Suprapubic skin (tissue), 4 donors: Measurements from ENCODE around the gene TRUB2. TPM values are rescaled to one million over a fixed set of nuclear protein-coding genes. Genes with fewer than 3 reads are reported as not detected.

ENCODE experiments used
- DNase-seq, 2 donors: peaks; one replicate each; pipeline ENCODE4 v3.0.0-alpha.2; 2019; ENCODE audit warnings: low spot score in 2 of 2
- H3K27ac ChIP-seq: fragments of 200-600 bp; sonication (generic); one replicate; pipeline ENCODE4 v1.5.1; 2019
- H3K27me3 ChIP-seq: fragments of 200-600 bp; sonication (generic); one replicate; pipeline ENCODE4 v1.5.1; 2019
- H3K36me3 ChIP-seq: fragments of 200-600 bp; sonication (generic); one replicate; pipeline ENCODE4 v1.5.1; 2019
- H3K4me1 ChIP-seq: fragments of 200-600 bp; sonication (generic); one replicate; pipeline ENCODE4 v1.5.1; 2019
- H3K4me3 ChIP-seq: fragments of 200-600 bp; sonication (generic); one replicate; pipeline ENCODE4 v1.5.1; 2019; ENCODE audit warnings: mild to moderate bottlenecking
- H3K9me3 ChIP-seq: fragments of 200-600 bp; sonication (generic); one replicate; pipeline ENCODE4 v1.5.1; 2019
- CTCF ChIP-seq, 2 donors: fragments of 200-600 bp in 1 of 2; fragments of 450-650 bp in 1 of 2; sonication (generic) in 1 of 2; IDR thresholded peaks; one replicate each; pipeline ENCODE4 v1.5.1; 2016 to 2019; ENCODE audit warnings: antibody characterized with exemption in 2 of 2, mild to moderate bottlenecking in 1 of 2, moderate library complexity in 1 of 2
- EP300 ChIP-seq: sonication (generic); formaldehyde crosslinking; IDR thresholded peaks from one replicate; pipeline ENCODE4 v1.6.1; 2017; ENCODE audit warnings: antibody characterized with exemption
- POLR2A ChIP-seq, 2 donors: fragments of 450-650 bp; IDR thresholded peaks; one replicate each; pipeline ENCODE4 v1.6.1; 2017; ENCODE audit warnings: antibody characterized with exemption in 2 of 2, mild to moderate bottlenecking in 2 of 2, moderate library complexity in 2 of 2
- POLR2AphosphoS5 ChIP-seq, 3 donors: sonication (generic); formaldehyde crosslinking; IDR thresholded peaks; one replicate each; pipeline ENCODE4 v1.6.1; 2017; ENCODE audit warnings: antibody characterized with exemption in 3 of 3
- WGBS: methylation state at CpG from one replicate; pipeline ENCODE4 v1.1.5; 2018; 5-methylcytosine and 5-hydroxymethylcytosine counted together
- total RNA-seq, 4 donors: library from RNA; depleted of rRNA; stranded (reverse); fragments of >200 nt; gene quantifications; one replicate each; pipeline ENCODE4 v1.1.0, GENCODE V29; 2016

The TRUB2 gene
- total RNA-seq, 4 donors from 2014 or later, result 11.6 to 19.9 (median 14.1) TPM

DNA sequence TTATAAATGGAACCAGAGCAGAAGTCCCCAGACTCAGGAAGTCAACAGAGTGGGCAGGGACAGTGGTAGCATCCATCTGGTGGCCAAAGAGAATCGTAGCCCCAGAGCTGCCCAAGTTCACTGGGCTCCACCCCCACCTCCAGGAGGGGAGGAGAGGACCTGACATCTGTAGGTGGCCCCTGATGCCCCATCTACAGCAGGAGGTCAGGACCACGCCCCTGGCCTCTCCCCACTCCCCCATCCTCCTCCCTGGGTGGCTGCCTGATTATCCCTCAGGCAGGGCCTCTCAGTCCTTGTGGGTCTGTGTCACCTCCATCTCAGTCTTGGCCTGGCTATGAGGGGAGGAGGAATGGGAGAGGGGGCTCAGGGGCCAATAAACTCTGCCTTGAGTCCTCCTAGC is 38.6 kb upstream of the TRUB2 start:
- H3K4me1 ChIP-seq, result peaks cover 26% of the 10 kb centered on the region
- H3K4me3 ChIP-seq, result no peak overlapping the region
- TF ChIP-seq POLR2A (IDR thresholded peaks at IDR 0.05) (no peak), CTCF (IDR thresholded peaks at IDR 0.05) (no peak), POLR2AphosphoS5 (IDR thresholded peaks at IDR 0.05) (no peak), EP300 (no peak)
- H3K9me3 ChIP-seq, result no peaks in the 10 kb centered on the region
- peaks cover 27% of the 10 kb centered on the region for H3K36me3 ChIP-seq
- WGBS, result no CpG with 5 or more reads among the region's 2 CpGs
- no peak overlapping the region for H3K27ac ChIP-seq
- no peak for DNase-seq
- H3K27me3 ChIP-seq, result no peaks in the 10 kb centered on the region

DNA sequence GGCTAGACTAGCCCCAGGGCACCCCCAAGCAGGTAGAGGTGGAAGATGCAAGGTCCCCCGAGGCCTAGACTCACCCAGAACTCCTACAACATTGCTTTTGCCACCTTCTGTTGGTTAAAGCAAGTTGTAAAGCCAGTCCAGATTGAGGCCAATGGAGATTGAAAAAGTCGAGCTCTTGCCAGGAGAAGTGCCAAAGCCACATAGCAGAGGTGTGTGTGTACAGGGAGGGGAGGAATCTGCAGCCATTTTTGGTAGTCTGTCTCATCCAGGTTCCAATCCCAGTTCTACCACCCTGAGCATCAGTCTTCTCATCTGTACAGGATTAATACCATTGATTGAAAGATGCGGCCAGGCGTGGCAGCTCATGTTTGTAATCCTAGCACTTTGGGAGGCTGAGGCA is 36.6 kb upstream of the TRUB2 start:
- peaks cover 15% of the 10 kb centered on the region for H3K4me1 ChIP-seq
- H3K27ac ChIP-seq, result no peak overlapping the region
- no peak overlapping the region for H3K4me3 ChIP-seq
- peaks cover 39% of the 10 kb centered on the region for H3K36me3 ChIP-seq
- H3K9me3 ChIP-seq, result no peaks in the 10 kb centered on the region
- DNase-seq, result no peak
- 61% methylated on average over 2 of the region's 4 CpGs for whole genome bisulfite sequencing
- TF ChIP-seq CTCF (IDR thresholded peaks at IDR 0.05) (no peak), POLR2AphosphoS5 (IDR thresholded peaks at IDR 0.05) (no peak), EP300 (no peak), POLR2A (IDR thresholded peaks at IDR 0.05) (no peak)
- H3K27me3 ChIP-seq, result no peaks in the 10 kb centered on the region

DNA sequence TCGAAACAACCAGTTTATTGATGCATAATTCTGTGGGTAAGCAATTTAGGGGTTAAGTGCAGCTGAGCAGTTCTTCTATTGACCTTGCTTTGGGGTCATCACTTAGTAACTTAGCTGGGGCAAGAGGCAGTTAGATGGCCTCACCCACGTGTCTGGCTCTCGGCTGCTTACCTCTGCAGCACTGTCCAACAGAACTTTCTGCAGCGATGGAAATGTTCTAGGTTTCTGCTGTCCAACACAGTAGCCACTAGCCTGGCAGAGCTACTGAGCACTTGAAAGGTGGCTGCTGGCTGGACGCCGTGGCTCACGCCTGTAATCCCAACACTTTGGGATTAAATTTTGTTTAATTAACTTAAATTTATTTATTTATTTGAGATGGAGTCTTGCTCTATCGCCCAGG is 35.8 kb upstream of the TRUB2 start:
- Histone ChIP-seq H3K4me3 (no peak overlapping the region), H3K27ac (no peak overlapping the region), H3K9me3 (no peaks in the 10 kb centered on the region), H3K27me3 (no peaks in the 10 kb centered on the region), H3K36me3 (peaks cover 43% of the 10 kb centered on the region), H3K4me1 (peaks cover 15% of the 10 kb centered on the region)
- WGBS, result 83% methylated on average over 8 of the region's 8 CpGs
- TF ChIP-seq EP300 (no peak), POLR2AphosphoS5 (IDR thresholded peaks at IDR 0.05) (no peak), POLR2A (IDR thresholded peaks at IDR 0.05) (no peak), CTCF (IDR thresholded peaks at IDR 0.05) (no peak)
- DNase-seq, result no peak

DNA sequence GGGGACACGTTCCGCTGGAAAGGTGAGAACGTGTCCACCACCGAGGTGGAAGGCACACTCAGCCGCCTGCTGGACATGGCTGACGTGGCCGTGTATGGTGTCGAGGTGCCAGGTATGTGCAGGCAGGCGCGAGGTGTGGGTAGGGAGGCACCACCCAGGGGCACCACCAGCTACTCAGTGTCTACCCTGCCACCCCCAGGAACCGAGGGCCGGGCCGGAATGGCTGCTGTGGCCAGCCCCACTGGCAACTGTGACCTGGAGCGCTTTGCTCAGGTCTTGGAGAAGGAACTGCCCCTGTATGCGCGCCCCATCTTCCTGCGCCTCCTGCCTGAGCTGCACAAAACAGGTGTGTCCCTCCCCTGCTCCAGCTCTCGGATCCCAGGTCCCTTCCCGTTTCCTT is 33.2 kb upstream of the TRUB2 start:
- H3K36me3 ChIP-seq, result peaks cover 58% of the 10 kb centered on the region
- H3K27me3 ChIP-seq, result no peaks in the 10 kb centered on the region
- no peak overlapping the region for H3K27ac ChIP-seq
- DNase-seq, result no peak
- 93% methylated on average over 16 of the region's 19 CpGs for WGBS
- TF ChIP-seq POLR2AphosphoS5 (IDR thresholded peaks at IDR 0.05) (no peak), CTCF (IDR thresholded peaks at IDR 0.05) (no peak), POLR2A (IDR thresholded peaks at IDR 0.05) (no peak), EP300 (no peak)
- H3K9me3 ChIP-seq, result no peaks in the 10 kb centered on the region
- no peak overlapping the region for H3K4me3 ChIP-seq
- no peaks in the 10 kb centered on the region for H3K4me1 ChIP-seq

DNA sequence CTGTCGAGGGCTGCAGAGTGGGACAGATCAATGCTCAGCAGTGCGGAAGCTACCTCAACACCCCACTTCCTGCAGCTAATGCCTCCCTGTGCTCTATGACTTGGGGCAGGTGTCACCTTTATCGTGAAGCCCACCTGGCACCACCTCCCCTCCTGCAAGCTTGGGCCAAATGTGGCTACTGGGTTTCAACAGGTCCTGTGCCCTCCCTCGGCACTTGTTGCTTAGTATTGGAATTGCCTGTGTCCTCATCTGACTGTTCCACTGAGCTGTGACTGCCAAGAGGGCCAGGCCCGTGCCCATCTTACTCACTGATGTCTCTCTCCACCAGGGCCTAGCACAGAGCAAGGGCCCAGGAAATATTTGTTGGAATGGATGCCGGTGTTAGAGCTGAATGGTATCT is 27.5 kb upstream of the TRUB2 start:
- peaks cover 78% of the 10 kb centered on the region for H3K36me3 ChIP-seq

More for the DNA sequence above, 27.5 kb upstream of the TRUB2 start:
- 100% methylated on average over 1 of the region's 6 CpGs for WGBS
- Histone ChIP-seq H3K27ac (no peak overlapping the region), H3K27me3 (no peaks in the 10 kb centered on the region), H3K4me1 (no peaks in the 10 kb centered on the region), H3K4me3 (no peak overlapping the region), H3K9me3 (no peaks in the 10 kb centered on the region)
- DNase-seq, result no peak
- TF ChIP-seq POLR2AphosphoS5 (IDR thresholded peaks at IDR 0.05) (no peak), CTCF (IDR thresholded peaks at IDR 0.05) (no peak), POLR2A (IDR thresholded peaks at IDR 0.05) (no peak)
